Activated naive CD4-positive, alpha-beta T cell treated with anti-CD3 and anti-CD28 coated beads, Interleukin-2, amount 10 ng/mL, durations not matched to agents 7 days and 5 days (primary cell): ENCODE results near the gene KIAA1549.
"Not testable (repeated sequence)": the region's sequence is repeated elsewhere in the genome, so short reads cannot be mapped to it uniquely, and the experiment has no call there.

Source experiments
- CTCF ChIA-PET: fragments of 350-600 bp; sonication (Branson Sonifier 250); formaldehyde crosslinking; loops from one replicate; lab custom pipeline; 2021; ENCODE audit warnings: antibody characterized with exemption; lab: Charles Lee
- DNase-seq: peaks from one replicate; pipeline ENCODE4 v3.0.0-alpha.2; 2020
- H3K27ac Mint-ChIP-seq: one replicate; pipeline ENCODE4 v1.8.0; 2021; ENCODE audit warnings: mild to moderate bottlenecking, moderate library complexity, mixed read lengths
- H3K27me3 Mint-ChIP-seq: one replicate; pipeline ENCODE4 v1.8.0; 2021; ENCODE audit warnings: mild to moderate bottlenecking, mixed read lengths
- H3K36me3 Mint-ChIP-seq: one replicate; pipeline ENCODE4 v1.8.0; 2021; ENCODE audit warnings: mixed read lengths
- H3K4me1 Mint-ChIP-seq: one replicate; pipeline ENCODE4 v1.8.0; 2021; ENCODE audit warnings: mixed read lengths
- H3K4me3 Mint-ChIP-seq: one replicate; pipeline ENCODE4 v1.8.0; 2021; ENCODE audit warnings: mild to moderate bottlenecking, moderate library complexity, mixed read lengths
- H3K9me3 Mint-ChIP-seq: one replicate; pipeline ENCODE4 v1.8.0; 2021; ENCODE audit warnings: mixed read lengths

Gene KIAA1549

DNA sequence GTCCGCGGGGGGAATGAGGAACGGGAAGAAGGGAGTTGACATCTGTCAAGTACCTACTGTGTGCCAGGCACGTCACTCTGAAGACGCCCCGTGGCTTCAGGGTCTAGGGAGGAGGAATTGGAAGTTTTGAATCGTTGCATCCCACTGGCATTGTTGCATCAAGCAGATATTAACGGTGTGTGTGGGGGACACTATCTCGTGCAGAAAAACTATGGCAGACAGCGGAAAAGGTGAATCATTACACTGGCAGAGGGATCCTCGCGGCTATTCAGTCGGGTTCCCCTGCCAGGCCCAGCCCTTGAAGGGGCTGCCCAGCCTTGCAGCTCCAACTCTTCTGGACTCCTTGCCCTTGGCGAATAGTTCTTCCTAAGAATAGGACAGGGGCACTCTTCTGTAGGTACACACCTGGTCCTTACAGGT lies 1.0 kb upstream of the KIAA1549 start:
- Mint-ChIP-seq H3K9me3 (no peaks in the 10 kb centered on the region), H3K27ac (no peak overlapping the region), H3K27me3 (peaks cover 39% of the 10 kb centered on the region), H3K4me3 (peak overlapping the region; percentile 60), H3K4me1 (peaks cover 13% of the 10 kb centered on the region), H3K36me3 (no peaks in the 10 kb centered on the region)
- no peak for DNase-seq
- CTCF ChIA-PET = interaction anchor here (0.7 to 5.0 kb wide), 4 partner anchors 11 to 98 kb away, joined by 3 to 49 read pairs (median 4); no protein-coding TSS in a partner anchor

DNA sequence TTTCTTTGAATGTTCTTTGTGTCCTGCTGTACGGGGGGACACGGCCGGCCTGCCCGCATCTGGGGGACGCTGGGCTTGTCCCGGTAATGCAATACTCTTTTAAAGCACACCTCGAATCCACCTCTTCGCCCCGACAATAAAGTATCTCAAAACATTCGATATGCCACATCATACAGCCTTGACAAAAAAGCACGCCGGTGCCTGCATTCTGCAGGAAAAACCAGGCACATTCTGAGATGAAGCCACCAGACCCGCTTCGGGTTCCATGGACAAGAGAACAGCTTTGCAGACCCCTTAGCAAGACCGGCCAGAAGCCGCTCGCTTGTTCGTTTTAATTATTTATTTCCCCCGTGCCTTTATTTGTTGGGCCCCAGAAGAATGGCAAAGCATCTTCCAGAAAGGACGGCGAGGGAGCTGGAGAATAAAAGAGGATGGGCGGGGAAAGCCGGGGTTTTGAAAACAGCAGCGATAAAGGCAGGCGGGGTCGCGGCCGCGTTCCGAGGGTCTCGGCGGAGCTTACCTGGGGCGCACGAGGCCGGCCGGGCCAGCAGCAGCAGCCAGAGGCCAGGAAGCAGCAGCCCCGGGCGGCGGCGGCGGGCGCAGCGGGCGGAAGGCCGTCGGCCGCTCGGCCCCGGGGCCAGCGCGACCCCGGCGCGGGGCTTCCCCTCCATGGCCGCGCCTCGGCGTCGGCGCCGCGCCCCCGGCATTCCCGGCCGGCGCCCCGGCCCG lies 462 bp downstream of the KIAA1549 start:
- Mint-ChIP-seq H3K9me3 (no peaks in the 10 kb centered on the region), H3K36me3 (no peaks in the 10 kb centered on the region), H3K27ac (peak overlapping the region; percentile 5), H3K4me1 (peaks cover 13% of the 10 kb centered on the region), H3K27me3 (peaks cover 34% of the 10 kb centered on the region), H3K4me3 (peak overlapping the region; percentile 86)
- DNase-seq = peak; percentile 37
- CTCF ChIA-PET = interaction anchor here (1.0 to 5.0 kb wide), 6 partner anchors 11 to 93 kb away, joined by 3 to 49 read pairs (median 5); no protein-coding TSS in a partner anchor

DNA sequence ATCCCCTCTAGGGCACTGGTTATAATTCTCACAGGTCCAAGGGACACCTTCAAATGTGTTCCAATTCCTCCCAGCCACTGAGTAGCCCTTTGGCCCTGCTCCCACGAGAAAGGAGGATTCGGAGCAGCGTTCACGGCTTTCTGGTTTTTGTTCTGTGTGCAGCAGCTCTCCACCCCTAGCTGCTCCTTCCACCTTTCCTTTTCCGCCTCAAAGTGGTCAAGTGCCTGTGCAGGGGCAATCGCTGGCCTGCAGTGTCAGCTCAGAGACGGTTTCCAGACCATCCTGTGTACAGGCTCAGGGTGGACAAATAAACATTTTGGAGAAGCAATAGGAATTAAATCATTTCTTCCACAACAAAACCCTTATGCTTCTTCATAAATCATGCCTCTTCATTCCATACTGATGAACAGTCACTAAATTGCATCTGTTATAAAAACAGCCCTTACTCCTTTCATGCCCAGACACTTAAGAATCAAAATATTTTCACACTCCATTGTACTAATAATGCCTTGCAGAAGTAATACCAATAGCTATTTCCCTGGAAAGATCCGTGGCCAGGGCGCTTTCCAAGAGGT lies 1.1 kb downstream of the KIAA1549 start:
- Mint-ChIP-seq H3K9me3 (no peaks in the 10 kb centered on the region), H3K27me3 (peaks cover 36% of the 10 kb centered on the region), H3K27ac (no peak overlapping the region)

DNA sequence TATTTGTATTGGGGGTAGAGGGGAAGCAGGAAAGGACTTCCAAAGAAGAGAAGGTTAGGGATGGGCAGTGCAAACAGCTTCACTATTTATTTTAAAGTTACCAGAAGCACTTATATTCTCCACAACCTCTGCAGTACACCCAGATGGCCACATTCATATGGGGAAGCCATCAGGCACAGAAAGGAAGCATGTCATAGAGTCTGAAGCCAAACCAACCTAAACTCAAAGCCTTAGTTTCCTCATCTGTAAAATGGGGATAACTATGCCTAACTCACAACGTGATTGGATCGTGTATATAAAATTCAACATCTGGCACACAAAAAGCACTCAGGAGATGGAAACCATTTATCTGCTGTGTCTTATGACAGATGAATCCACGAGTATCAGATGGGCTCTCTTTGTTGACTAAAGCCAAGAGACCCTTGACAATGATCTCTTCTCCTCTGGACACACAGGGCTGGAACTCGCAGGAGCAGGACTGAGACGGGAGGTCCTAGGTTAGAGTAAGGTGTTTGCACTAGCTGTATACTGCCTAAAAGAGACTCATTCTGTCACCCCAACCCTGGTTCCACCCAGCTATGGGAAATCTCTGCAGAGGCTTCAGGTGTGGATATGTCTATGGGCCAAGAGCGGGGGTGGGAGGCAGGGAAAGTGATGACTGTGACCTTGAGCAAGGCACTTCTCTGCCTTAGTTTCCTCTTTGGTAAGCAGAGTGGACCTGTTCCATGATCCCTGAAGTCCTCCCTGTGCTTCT lies 1.8 kb downstream of the KIAA1549 start:
- H3K4me1 Mint-ChIP-seq = peaks cover 13% of the 10 kb centered on the region
- H3K27me3 Mint-ChIP-seq = peaks cover 41% of the 10 kb centered on the region
- no peaks in the 10 kb centered on the region for H3K36me3 Mint-ChIP-seq
- peak; percentile 34 for DNase-seq
- no peaks in the 10 kb centered on the region for H3K9me3 Mint-ChIP-seq
- no peak overlapping the region for H3K4me3 Mint-ChIP-seq
- no peak overlapping the region for H3K27ac Mint-ChIP-seq
- CTCF ChIA-PET = interaction anchor here (1.0 to 5.0 kb wide), 4 partner anchors 10 to 92 kb away, joined by 3 to 49 read pairs (median 6); no protein-coding TSS in a partner anchor

More for the DNA sequence above, 1.1 kb downstream of the KIAA1549 start:
- H3K4me3 Mint-ChIP-seq = peak overlapping the region; percentile 86
- H3K4me1 Mint-ChIP-seq = peaks cover 13% of the 10 kb centered on the region
- CTCF ChIA-PET = interaction anchor here (1.0 to 5.0 kb wide), 6 partner anchors 10 to 92 kb away, joined by 3 to 49 read pairs (median 5); no protein-coding TSS in a partner anchor
- no peak for DNase-seq
- H3K36me3 Mint-ChIP-seq = no peaks in the 10 kb centered on the region

DNA sequence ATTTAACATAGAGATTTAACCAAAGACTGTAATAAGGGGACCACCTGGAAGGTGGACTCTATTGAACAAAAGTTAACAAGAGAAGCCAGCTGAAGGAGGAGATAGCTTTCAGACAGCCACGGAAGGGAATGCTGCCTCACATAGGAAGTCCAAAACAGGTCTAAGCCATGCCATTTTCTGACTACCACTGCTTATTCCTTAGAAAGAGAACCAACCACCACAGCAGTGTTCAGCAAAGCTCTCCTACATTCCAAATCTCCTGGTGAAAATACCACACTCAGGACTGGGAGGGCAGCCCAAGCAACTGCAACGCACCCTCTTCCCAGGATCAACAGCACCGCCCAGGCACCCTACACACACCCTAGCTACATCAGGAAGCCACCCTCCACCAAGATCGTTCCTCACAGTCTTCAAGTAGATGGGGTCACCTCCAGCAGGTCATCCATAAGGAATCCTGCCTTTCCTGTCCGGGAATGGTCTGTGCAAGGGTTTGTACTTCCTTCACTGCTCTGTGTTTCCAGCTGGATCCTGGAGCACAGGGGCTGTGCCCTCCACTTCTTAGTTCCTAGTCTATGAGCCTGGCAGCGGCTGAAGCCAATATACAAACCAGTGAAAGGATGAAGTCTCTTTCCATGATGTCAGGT lies 2.5 kb downstream of the KIAA1549 start:
- DNase-seq = no peak
- Mint-ChIP-seq H3K36me3 (no peaks in the 10 kb centered on the region), H3K9me3 (no peaks in the 10 kb centered on the region), H3K27ac (no peak overlapping the region), H3K4me3 (no peak overlapping the region), H3K4me1 (peaks cover 13% of the 10 kb centered on the region), H3K27me3 (peaks cover 46% of the 10 kb centered on the region)
- CTCF ChIA-PET = interaction anchor here (0.8 to 5.0 kb wide), 3 partner anchors 9 to 91 kb away, joined by 3 to 49 read pairs (median 7); no protein-coding TSS in a partner anchor

DNA sequence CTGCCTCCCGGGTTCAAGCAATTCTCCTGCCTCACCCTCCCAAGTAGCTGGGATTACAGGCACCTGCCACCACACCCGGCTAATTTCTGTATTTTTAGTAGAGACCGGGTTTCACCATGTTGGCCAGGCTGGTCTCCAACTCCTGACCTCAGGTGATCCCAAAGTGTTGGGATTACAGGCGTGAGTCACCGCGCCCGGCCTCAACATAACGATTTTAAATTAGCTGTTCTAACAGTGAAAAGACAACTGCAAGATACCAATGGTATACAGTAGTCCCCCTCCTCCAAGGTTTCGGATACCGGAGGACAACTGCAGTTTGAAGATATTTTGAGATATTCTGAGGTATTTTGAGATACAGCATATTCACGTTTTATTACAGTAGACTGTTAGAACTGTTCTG lies 5.0 kb downstream of the KIAA1549 start:
- H3K27me3 Mint-ChIP-seq = peaks cover 62% of the 10 kb centered on the region
- not testable (repeated sequence) for H3K9me3 Mint-ChIP-seq, DNase-seq, H3K4me3 Mint-ChIP-seq, H3K4me1 Mint-ChIP-seq, H3K27ac Mint-ChIP-seq, H3K36me3 Mint-ChIP-seq
- CTCF ChIA-PET = interaction anchor here (1.0 kb wide), 1 partner anchor 14 kb away, joined by 3 read pairs; no protein-coding TSS in a partner anchor

DNA sequence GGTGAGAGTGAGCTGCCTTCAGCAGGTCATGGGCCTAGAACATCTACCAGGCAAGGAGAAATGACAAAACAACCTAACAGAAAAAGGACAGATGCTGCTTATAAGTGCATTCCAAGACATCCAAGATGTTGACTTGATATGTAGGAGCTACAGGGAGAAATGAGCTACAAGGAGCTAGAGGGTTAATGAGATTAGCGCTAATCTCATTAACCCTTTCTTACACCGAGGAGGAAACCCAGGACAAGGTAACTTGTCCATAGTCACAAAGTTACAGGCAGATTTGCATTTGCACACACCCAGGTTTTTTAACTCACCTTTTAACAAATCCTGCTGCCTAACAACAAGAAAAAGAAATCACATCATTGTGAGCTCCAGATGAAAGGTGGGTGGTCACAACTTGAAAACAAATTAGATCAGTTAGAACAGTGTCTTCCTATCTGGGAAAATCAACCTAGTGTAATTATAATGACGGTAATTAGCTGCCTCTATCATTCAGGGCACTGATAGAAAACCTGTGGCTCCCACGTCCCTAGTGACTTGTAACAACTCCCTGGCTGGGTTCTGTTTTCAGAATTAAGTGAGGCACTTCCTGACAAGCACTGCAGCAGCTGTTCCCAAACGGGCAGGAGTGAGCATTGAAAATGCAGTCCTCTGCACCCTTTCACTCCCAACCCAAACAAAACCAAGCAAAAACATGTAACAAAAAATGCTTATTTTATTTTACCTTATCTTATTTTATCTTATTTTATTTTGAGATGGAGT lies 5.7 kb downstream of the KIAA1549 start:
- H3K36me3 Mint-ChIP-seq = no peaks in the 10 kb centered on the region

DNA sequence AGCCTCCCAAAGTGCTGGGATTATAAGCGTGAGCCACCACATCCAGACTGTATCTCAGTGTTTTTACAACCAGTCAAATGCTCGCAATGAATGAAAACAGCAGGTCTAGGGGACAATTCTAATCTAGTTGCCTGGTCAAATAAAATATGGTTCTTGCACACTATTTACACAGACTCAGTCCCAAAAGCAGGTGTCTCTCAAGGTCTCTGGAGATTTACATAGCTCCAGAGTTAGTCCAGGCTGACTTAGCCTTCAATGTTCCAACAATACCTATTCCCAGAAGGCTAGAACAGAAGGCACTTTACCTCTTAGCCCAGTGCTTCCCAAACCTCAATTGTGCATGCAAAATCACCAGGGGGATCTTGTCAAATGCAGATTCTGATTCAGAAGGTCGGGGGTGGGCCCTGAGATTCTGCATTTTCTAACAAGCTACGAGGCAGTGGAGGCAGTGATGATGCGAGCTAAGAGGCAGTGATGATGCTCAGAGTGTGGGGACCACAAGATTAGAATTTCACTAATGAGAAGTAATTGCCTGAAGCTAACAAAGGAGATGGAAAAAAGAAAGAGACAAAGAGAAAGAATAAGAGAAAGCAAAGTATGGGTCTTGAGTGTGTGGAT lies 6.4 kb downstream of the KIAA1549 start:
- no peaks in the 10 kb centered on the region for H3K36me3 Mint-ChIP-seq

More for the DNA sequence above, 5.7 kb downstream of the KIAA1549 start:
- CTCF ChIA-PET = interaction anchor here (1.0 to 1.4 kb wide), 2 partner anchors 13 to 89 kb away, joined by 3 to 4 read pairs; no protein-coding TSS in a partner anchor
- Mint-ChIP-seq H3K4me3 (no peak overlapping the region), H3K4me1 (peaks cover 6% of the 10 kb centered on the region), H3K27ac (no peak overlapping the region), H3K27me3 (peaks cover 63% of the 10 kb centered on the region), H3K9me3 (no peaks in the 10 kb centered on the region)
- DNase-seq = no peak

DNA sequence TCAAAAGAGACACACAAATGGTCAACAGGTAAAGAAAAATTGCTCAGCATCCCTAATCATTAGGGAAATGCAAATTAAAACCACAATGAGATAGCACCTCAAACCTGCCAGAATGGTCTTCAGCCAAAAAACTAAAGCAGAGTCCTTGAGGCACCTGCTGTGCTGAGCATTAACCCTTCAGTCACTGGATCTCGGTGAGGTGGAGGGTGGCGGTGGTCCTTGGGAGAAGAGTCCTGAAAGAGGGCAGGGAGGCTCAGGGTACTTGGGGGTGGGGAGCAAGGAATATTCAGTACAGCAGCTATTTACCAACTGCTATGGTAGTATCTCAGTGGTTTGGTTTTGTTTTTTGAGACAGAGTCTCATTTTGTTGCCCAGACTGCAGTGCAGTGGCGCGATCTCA lies 7.1 kb downstream of the KIAA1549 start:
- no peaks in the 10 kb centered on the region for H3K4me1 Mint-ChIP-seq
- CTCF ChIA-PET = interaction anchor here (1.4 to 1.6 kb wide), 1 partner anchor 88 kb away, joined by 4 read pairs; no protein-coding TSS in a partner anchor

More for the DNA sequence above, 6.4 kb downstream of the KIAA1549 start:
- CTCF ChIA-PET = interaction anchor here (1.4 kb wide), 1 partner anchor 88 kb away, joined by 4 read pairs; no protein-coding TSS in a partner anchor
- Mint-ChIP-seq H3K27me3 (peaks cover 60% of the 10 kb centered on the region), H3K27ac (no peak overlapping the region), H3K9me3 (no peaks in the 10 kb centered on the region), H3K4me3 (no peak overlapping the region), H3K4me1 (peaks cover 2% of the 10 kb centered on the region)
- DNase-seq = no peak

DNA sequence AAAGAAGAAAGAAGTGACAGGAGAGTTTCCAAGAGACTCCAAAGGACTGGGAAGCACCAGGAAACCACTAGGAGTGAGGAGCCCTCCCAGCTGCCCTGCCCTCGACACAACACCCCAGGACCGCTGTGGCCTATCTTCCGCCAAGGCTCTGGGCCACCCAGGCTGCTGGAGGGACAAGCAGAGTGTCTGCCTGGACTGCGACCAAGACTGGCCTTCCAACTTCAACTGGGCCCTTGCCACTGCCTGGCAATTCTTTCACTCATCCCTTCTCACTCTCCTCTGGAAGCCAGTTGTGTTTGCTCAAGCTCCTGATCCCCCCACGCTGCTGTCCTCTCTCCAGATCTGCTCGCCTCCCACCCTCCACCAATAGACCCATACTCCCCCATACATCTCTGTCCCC lies 10.2 kb downstream of the KIAA1549 start:
- no peaks in the 10 kb centered on the region for H3K4me1 Mint-ChIP-seq
- DNase-seq = no peak
- CTCF ChIA-PET = interaction anchor here (1.0 to 1.1 kb wide), 2 partner anchors 47 to 85 kb away, joined by 3 to 4 read pairs; no protein-coding TSS in a partner anchor
- no peaks in the 10 kb centered on the region for H3K9me3 Mint-ChIP-seq
- peaks cover 41% of the 10 kb centered on the region for H3K27me3 Mint-ChIP-seq
- no peaks in the 10 kb centered on the region for H3K36me3 Mint-ChIP-seq
- no peak overlapping the region for H3K27ac Mint-ChIP-seq
- H3K4me3 Mint-ChIP-seq = no peak overlapping the region

More for the DNA sequence above, 7.1 kb downstream of the KIAA1549 start:
- Mint-ChIP-seq H3K27ac (no peak overlapping the region), H3K36me3 (no peaks in the 10 kb centered on the region), H3K9me3 (no peaks in the 10 kb centered on the region), H3K27me3 (peaks cover 54% of the 10 kb centered on the region), H3K4me3 (no peak overlapping the region)
- DNase-seq = no peak

DNA sequence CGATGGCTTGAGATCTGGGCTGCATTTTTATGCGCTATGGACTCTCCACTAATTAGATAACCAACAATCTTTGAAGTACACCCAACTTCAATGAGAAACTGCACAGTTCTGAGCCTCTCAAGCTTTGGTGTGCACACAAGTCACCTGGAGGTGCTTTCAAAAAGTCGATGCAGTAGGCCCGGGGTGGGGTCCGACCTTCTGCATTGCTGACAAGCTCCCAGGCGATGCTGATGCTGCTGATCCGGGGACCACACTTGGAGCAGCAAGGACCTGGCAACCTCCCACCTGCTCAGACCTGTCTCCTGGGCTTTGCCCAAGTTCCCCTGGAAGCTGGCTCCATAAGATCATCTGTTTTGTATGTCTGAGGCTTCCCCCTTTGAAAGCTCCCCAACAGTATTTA lies 10.7 kb downstream of the KIAA1549 start:
- Mint-ChIP-seq H3K27ac (no peak overlapping the region), H3K4me1 (no peaks in the 10 kb centered on the region), H3K4me3 (no peak overlapping the region), H3K36me3 (no peaks in the 10 kb centered on the region), H3K27me3 (peaks cover 41% of the 10 kb centered on the region), H3K9me3 (no peaks in the 10 kb centered on the region)
- CTCF ChIA-PET = interaction anchor here (1.0 to 1.8 kb wide), 3 partner anchors 9 to 84 kb away, joined by 3 to 7 read pairs (median 4); no protein-coding TSS in a partner anchor
- no peak for DNase-seq

DNA sequence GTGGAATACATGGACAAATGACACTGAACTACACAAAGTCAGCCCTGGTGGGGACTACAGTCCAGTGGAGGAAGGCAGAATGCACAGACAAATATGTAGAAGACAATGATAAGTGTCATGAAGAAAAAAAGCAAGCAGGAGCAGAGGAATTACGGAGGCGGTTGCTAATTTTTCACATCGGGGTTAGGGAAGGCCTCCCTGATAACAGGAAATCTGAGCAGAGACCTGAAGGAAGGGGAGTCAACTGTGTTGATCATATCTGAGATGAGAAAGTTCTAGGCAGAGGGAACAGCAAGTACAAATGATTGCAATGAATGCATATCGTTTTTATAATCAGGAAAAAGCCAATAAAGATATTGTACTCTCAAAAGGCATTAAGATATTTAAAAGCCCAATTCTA lies 14.0 kb downstream of the KIAA1549 start:
- DNase-seq = no peak
- H3K27ac Mint-ChIP-seq = no peak overlapping the region
- H3K27me3 Mint-ChIP-seq = peaks cover 42% of the 10 kb centered on the region
- H3K4me3 Mint-ChIP-seq = no peak overlapping the region
- H3K9me3 Mint-ChIP-seq = no peaks in the 10 kb centered on the region
- CTCF ChIA-PET = no interaction called here
- H3K36me3 Mint-ChIP-seq = no peaks in the 10 kb centered on the region
- peaks cover 5% of the 10 kb centered on the region for H3K4me1 Mint-ChIP-seq
